ENCODE data around the gene UMODL1.

The UMODL1 gene

GRCh38 chr21:42163511-42163863 is 92.4 kb downstream of the UMODL1 start:
- DNase-seq (ENCODE audit: low read depth), result no peak
- no peak overlapping the region for H3K4me3 ChIP-seq (ENCODE audit: control insufficient read depth, low read depth, low read length)
- TF ChIP-seq CTCF (IDR thresholded peaks at IDR 0.05; ENCODE audit: control insufficient read depth, insufficient read depth, low read depth, low read length, missing control alignments), result no peak

GRCh38 chr21:42164064-42164789 is 93.1 kb downstream of the UMODL1 start:
- peak; percentile 18 for TF ChIP-seq CTCF (IDR thresholded peaks at IDR 0.05; ENCODE audit: control insufficient read depth, insufficient read depth, low read depth, low read length, missing control alignments)
- no peak for DNase-seq (ENCODE audit: low read depth)
- no peak overlapping the region for H3K4me3 ChIP-seq (ENCODE audit: control insufficient read depth, low read depth, low read length)

- no peak for TF ChIP-seq CTCF (IDR thresholded peaks at IDR 0.05; ENCODE audit: control insufficient read depth, insufficient read depth, low read depth, low read length, missing control alignments)
- DNase-seq (ENCODE audit: low read depth), result no peak
- H3K4me3 ChIP-seq (ENCODE audit: control insufficient read depth, low read depth, low read length), result no peak overlapping the region
Observed at GRCh38 chr21:42164818-42165217, 93.7 kb downstream of the UMODL1 start.

- no peak overlapping the region for H3K4me3 ChIP-seq (ENCODE audit: control insufficient read depth, low read depth, low read length)
- DNase-seq (ENCODE audit: low read depth), result no peak
- TF ChIP-seq CTCF (IDR thresholded peaks at IDR 0.05; ENCODE audit: control insufficient read depth, insufficient read depth, low read depth, low read length, missing control alignments), result no peak
Observed at GRCh38 chr21:42165901-42166300, 94.8 kb downstream of the UMODL1 start.

- TF ChIP-seq CTCF (IDR thresholded peaks at IDR 0.05; ENCODE audit: control insufficient read depth, insufficient read depth, low read depth, low read length, missing control alignments), result no peak
- DNase-seq (ENCODE audit: low read depth), result no peak
Observed at GRCh38 chr21:42169758-42170157, 98.6 kb downstream of the UMODL1 start.

GRCh38 chr21:42171091-42172053 is 100.3 kb downstream of the UMODL1 start:
- TF ChIP-seq CTCF (IDR thresholded peaks at IDR 0.05; ENCODE audit: control insufficient read depth, insufficient read depth, low read depth, low read length, missing control alignments), result no peak
- no peak overlapping the region for H3K4me3 ChIP-seq (ENCODE audit: control insufficient read depth, low read depth, low read length)
- no peak for DNase-seq (ENCODE audit: low read depth)

More at GRCh38 chr21:42169758-42170157, 98.6 kb downstream of the UMODL1 start:
- no peak overlapping the region for H3K4me3 ChIP-seq (ENCODE audit: control insufficient read depth, low read depth, low read length)
